Left kidney (tissue), 8 donors: ENCODE data around the gene STX12. TPM values are rescaled to one million over a fixed set of nuclear protein-coding genes. Genes with fewer than 3 reads are reported as not detected.

ENCODE experiments used
- DNase-seq: peaks from one replicate; pipeline ENCODE4 v3.0.0-alpha.2; 2013
- long read RNA-seq, 8 donors: transcript quantifications; one replicate each; lab custom pipeline, GENCODE V29; 2026
- polyA plus RNA-seq: library from polyadenylated mRNA; unstranded; fragments of 120-200 nt; gene quantifications from one replicate; pipeline ENCODE4 v1.2.1, GENCODE V29; 2013; ENCODE audit not compliant: insufficient read length

The STX12 gene
- polyA plus RNA-seq, result 54.7 TPM
- long read RNA-seq, donor 1, transcript STX12-201 (9 exons, 3,079 nt), result major isoform, 14 of 17 reads
- long read RNA-seq, donor 1, partial matches to known transcripts, result 0 of 17 reads
- long read RNA-seq, donor 1, other reads (novel, unspliced or antisense), result 0 of 17 reads
- long read RNA-seq, donor 2, transcript STX12-201 (9 exons, 3,079 nt), result major isoform, 14 of 64 reads
- long read RNA-seq, donor 2, partial matches to known transcripts, result 49 of 64 reads
- long read RNA-seq, donor 2, other reads (novel, unspliced or antisense), result 0 of 64 reads
- long read RNA-seq, donor 3, transcript STX12-201 (9 exons, 3,079 nt), result major isoform, 14 of 53 reads
- long read RNA-seq, donor 3, partial matches to known transcripts, result 35 of 53 reads
- long read RNA-seq, donor 3, other reads (novel, unspliced or antisense), result 0 of 53 reads
- long read RNA-seq, donor 4, result 0 reads
- long read RNA-seq, donor 5, transcript STX12-201 (9 exons, 3,079 nt), result major isoform, 25 of 27 reads
- long read RNA-seq, donor 5, partial matches to known transcripts, result 0 of 27 reads
- long read RNA-seq, donor 5, other reads (novel, unspliced or antisense), result 0 of 27 reads
- long read RNA-seq, donor 6, transcript STX12-201 (9 exons, 3,079 nt), result major isoform, 15 of 59 reads
- long read RNA-seq, donor 6, partial matches to known transcripts, result 41 of 59 reads
- long read RNA-seq, donor 6, other reads (novel, unspliced or antisense), result 0 of 59 reads
- long read RNA-seq, donor 7, transcript STX12-201 (9 exons, 3,079 nt), result major isoform, 25 of 26 reads
- long read RNA-seq, donor 7, partial matches to known transcripts, result 0 of 26 reads
- long read RNA-seq, donor 7, other reads (novel, unspliced or antisense), result 0 of 26 reads
- long read RNA-seq, donor 8, partial matches to known transcripts, result 0 of 2 reads
- long read RNA-seq, donor 8, other reads (novel, unspliced or antisense), result 0 of 2 reads

GRCh38 chr1:27772932-27773825 is at the start of gene STX12:
Gene STX12 (plus strand): TSS chr1:27773219. CDS start chr1:27773308, 89 bp downstream.
- peak; percentile 99 for DNase-seq

DNA sequence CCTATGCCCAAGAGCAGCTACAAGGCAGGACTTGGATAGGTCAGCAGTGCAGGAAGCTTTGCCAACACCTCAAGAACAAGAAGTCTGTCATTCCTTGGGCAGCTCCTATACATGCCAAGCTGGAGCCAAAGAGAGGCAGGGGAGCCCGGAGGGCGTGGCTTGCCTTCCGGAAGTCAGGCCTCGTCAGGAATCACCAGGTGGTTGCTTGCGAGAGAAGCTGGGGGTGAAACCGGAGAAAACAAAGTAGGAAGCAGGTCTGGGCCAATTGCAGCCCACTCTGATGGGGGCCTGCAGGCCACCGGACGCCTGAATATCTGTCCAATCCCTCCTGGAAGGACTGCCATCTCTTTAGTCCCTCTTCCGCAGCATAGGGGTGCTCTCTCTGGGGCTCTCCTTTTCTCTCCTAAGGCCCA is 48.1 kb upstream of the STX12 start:
- DNase-seq, result no peak

DNA sequence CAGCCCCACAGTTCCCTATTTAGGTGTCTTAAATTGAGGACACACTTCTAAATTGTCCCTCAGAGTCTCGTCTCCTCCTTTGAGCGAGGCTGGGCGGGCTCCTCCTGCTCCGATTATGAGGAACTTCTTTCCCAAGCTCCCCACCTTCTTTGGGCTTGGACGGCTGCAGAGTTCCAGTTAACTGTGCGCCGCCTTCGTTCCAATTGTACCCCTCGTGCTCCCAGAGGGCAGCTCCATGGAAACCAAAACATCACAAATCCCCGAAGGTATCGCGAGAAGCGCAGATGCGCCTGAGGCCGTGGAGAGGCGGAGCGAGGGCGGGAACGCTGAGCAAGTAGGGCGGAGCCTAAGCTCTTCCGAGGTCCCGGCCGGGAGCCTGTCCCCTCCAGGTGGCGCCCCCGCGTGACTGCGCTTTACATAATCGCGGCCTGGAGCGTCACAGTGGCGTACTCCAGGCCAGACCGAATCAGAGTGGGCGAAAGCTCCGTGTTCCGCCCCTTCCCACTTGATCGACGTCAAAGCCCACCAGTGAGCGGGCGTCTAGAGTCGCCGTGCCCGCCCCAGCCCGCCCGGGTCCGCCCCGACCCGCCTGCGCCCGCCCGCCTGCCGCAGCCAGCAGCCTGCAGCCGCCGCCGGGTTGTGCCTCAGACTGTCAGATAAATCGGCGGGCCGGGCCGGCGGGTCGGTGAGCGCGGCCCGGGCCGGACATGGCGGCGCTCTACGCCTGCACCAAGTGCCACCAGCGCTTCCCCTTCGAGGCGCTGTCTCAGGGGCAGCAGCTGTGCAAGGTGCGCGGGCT is 47.4 kb upstream of the STX12 start, which contains the start of gene FAM76A:
TSS of gene FAM76A (plus strand) at position 588 of the 799 bp plus-strand sequence. CDS start at position 708, 120 bp downstream.
- peak; percentile 99 for DNase-seq

DNA sequence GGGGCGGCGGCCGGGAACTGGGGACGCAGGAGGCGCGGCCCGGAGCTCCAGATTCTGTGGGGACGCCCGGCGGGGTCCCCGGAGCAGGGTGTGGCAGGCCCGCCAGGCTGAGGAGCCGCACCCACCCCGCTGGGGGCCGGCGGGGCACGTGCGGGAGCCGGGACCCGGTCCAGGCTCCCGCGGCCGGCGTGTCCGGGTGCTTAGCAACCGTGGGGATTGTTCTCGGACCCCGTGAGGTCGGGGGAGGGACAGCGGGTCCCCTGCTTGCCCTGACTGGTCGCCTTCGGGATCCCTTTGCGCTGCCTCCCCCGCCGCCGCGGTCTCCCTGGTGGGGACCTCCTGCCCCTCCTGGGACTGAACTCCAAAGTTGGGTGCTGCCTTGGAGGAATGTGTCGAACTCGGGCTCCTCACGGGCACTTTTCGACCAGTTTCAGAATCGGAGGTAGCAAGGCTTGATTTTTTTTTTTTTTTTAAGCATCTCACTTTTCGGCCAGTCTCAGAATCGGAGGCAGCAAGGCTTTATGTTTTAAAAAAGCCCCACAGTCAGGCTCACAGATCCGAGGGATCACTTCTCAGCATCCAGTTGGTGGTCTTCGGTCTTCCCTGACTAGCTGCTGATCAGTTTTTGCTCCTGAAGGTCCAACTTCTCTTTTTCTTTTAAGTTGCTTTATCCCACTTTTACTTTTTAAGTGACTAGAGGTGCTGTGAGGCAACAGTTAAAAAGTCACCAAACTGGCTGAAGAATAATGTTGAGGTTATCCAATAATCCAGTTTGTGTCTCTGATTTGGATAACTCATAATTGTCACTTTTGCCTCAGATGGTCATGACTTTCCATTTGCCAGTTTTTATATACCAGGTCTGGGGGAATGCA is 46.6 kb upstream of the STX12 start:
- DNase-seq, result peak; percentile 52

DNA sequence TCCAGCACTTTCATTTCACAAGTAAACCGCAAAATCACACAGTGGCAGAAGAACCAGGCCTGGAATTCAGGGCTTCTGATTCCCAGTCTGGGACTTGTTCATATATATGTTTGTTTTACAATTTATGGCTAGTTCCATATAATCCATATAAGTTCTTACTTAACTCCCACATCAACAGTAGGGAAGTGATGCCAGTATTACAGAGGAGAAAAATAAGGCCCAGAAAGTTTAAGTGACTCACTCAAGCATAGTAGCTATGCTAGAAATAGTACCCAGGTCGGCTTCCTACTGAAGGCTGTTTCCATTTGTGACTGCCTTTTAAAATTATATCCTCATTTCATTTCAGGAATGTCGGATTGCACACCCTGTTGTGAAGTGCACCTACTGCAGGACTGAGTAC is 45.9 kb upstream of the STX12 start:
- no peak for DNase-seq

DNA sequence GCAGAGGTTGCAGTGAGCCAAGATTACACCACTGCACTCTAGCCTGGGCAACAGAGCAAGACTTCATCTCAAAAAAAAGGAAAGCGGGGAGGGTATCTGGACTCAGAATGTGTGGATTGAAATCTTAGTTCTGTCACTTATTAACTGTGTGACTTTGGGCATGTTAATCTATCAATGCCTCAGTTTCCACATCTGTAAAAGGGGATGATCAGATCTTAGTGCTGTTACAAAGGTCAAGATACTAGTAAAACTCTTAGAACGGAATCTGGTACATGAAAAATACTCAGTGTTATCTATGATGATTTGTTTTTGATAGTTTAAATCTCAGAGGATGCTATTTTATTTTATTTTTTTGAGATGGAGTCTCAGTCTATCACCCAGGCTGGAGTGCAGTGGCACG is 36.8 kb upstream of the STX12 start:
- DNase-seq, result no peak

DNA sequence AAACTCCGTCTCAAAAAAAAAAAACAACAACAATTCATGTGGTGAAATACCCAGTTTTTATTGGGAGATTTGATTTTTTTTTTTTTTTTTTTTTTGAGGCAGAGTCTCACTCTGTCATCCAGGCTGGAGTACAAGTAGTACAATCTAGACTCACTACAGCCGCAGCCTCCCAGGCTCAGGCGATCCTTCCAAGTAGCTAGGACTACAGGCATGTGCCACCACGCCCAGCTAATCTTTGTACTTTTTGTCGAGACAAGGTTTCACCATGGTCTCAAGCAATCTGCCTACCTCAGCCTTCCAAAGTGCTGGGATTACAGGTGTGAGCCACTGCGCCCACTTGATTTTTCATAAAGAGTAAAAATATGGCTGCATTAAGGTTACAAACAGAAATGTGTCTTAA is 31.9 kb upstream of the STX12 start:
- DNase-seq, result no peak

- no peak for DNase-seq
Observed at GRCh38 chr1:27744556-27744955, 28.5 kb upstream of the STX12 start.

- DNase-seq, result no peak
Observed at GRCh38 chr1:27745466-27745865, 27.6 kb upstream of the STX12 start.

GRCh38 chr1:27752360-27752759 is 20.7 kb upstream of the STX12 start:
- DNase-seq, result no peak

DNA sequence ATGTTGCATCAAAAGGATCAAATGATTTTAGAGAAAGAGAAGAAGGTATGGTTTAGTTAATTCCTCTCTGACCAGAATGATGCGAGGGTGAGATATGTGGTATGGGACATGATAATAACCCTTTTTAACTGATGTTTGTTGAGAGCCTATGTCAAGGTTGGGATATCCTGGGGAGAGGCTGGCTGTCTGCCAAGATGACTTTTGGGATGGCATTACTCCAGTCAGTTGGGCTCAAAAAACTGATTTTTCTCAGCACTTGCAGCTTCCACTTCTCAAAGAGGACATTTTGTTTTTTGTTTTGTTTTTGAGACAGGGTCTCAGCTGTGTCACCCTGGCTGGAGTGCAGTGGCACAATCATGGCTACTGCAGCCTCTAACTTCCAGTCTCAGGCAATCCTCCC is 17.7 kb upstream of the STX12 start:
- DNase-seq, result no peak

DNA sequence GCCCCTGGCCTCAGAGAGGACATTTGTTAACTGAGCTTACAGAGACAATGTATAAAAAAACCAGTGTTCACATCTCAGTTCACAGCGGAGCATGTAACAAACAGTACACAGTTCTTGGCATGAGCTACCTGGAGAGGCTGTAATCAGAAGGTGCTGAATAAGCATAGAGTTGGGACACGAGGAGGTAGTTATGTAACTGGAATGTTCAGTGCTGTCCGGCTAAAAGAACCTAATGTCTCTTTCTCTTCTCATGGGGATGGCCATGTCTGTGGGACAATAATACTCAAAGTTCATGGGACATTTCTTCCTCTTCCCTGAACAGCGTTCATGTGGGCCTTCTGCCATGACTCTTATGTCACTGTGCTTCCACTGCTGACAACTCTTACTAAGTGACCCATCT is 17.2 kb upstream of the STX12 start:
- DNase-seq, result no peak

GRCh38 chr1:27759236-27759635 is 13.8 kb upstream of the STX12 start:
- DNase-seq, result no peak

DNA sequence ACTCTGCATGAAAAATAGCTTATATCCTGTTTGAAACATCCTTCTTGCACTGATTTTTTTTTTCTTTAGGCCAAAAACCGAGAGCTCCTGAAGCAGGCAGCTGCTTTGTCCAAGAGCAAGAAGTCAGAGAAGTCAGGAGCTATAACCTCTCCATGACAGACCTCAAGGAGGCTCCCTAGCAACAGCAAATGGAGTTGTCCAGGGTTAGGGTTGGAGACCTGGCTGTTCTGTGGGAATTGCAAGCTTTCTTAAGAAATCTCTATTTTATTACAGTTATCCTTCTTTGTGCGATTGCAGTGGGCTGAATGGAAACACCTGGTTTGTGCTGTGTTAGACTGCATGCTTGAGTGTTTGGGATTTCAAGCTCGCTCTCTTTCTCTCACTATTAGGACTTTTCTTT is 12.6 kb upstream of the STX12 start:
- DNase-seq, result no peak

GRCh38 chr1:27762033-27762432 is 11.0 kb upstream of the STX12 start:
- DNase-seq, result no peak

- no peak for DNase-seq
Observed at GRCh38 chr1:27763358-27763757, 9.7 kb upstream of the STX12 start.

DNA sequence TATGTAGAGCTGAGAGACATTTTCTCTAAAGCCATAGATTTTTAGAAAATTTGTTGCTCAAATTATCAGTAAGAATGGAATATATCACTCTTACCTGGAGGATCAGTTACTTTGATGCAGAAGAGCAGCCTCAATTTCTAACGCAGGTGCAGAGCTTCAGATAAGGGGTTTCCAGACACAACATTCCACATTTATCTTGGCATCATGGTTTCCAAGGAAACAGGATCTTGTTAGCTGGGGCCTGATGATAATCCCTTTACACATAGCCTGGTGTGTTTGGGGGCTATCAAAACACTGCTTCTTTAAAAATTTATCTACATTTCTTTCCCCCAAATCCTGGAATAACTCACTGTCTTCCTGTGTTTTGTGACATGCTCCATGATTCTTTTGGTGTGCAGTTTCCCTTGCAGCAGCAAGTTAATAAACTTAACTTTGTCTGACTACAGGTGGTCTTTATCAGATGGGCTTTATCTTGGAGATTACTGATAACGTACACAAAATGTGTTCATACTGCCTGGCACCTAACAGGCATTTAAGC is 2.7 kb upstream of the STX12 start:
- no peak for DNase-seq

- no peak for DNase-seq
Observed at GRCh38 chr1:27772036-27772931, 735 bp upstream of the STX12 start.
